ENCODE results near the gene ORM2. TPM values are rescaled to one million over a fixed set of nuclear protein-coding genes. Genes with fewer than 3 reads are reported as not detected.

Gene ORM2
- total and polyA plus RNA-seq, 2 donors (not counting 1 experiment from before 2014, with no cell fraction given): not detected

GRCh38 chr9:114308361-114308950 lies 21.2 kb upstream of the ORM2 start:
- H3K79me2 ChIP-seq (ENCODE audit: control insufficient read depth, insufficient read depth, low read length): no peaks in the 10 kb centered on the region
- no peaks in the 10 kb centered on the region for H3K9me3 ChIP-seq (ENCODE audit: control extremely low read depth in 1 of 3, control insufficient read depth in 2 of 3, insufficient read depth in 1 of 3, low read length in 2 of 3)
- H3K4me1 Mint-ChIP-seq: peaks cover 3% of the 10 kb centered on the region
- H3K27me3 ChIP-seq (replicated peaks in 1 of 4; ENCODE audit: control extremely low read depth in 1 of 4, control insufficient read depth in 3 of 4, insufficient read depth in 4 of 4, low read length in 3 of 4): peaks cover 0 to 6% (median 1%) of the 10 kb centered on the region in 4 experiments
- H4K20me1 ChIP-seq (ENCODE audit: control insufficient read depth, insufficient read depth, low read length, poor library complexity, severe bottlenecking): no peaks in the 10 kb centered on the region
- H3K27ac ChIP-seq (ENCODE audit: low read length in 2 of 2): no peak overlapping the region
- no peak overlapping the region for H3K4me3 Mint-ChIP-seq
- CTCF ChIA-PET: interaction anchor here (0.8 kb wide), 1 partner anchor 17 kb away, joined by 3 read pairs; no protein-coding TSS in a partner anchor
- no peak overlapping the region for H3K27ac Mint-ChIP-seq
- intact Hi-C loops (cut with micrococcal nuclease): no loop called here
- no peak overlapping the region for H2AFZ ChIP-seq (ENCODE audit: insufficient read depth, low read depth, low read length, poor library complexity, severe bottlenecking)
- H3K4me2 ChIP-seq (replicated peaks; ENCODE audit: low read depth, low read length, poor library complexity, severe bottlenecking): no peak overlapping the region
- peaks cover 4% of the 10 kb centered on the region for H3K27me3 Mint-ChIP-seq
- TF ChIP-seq EZH2 (IDR thresholded peaks at IDR 0.05; ENCODE audit: borderline replicate concordance, insufficient read depth, low read depth, low read length, poor library complexity, severe bottlenecking) (no peak), CTCF (IDR thresholded peaks at IDR 0.05) (no peak)
- no peaks in the 10 kb centered on the region for H3K9me3 Mint-ChIP-seq (ENCODE audit: insufficient read depth)
- DNase-seq (no peak), ATAC-seq (ENCODE audit: low read depth) (no peak)
- 95% methylated on average over 10 of the region's 13 CpGs for WGBS (ENCODE audit: insufficient coverage)
- POLR2A ChIA-PET: no interaction called here
- H3K4me3 ChIP-seq (ENCODE audit: control extremely low read depth in 1 of 5, extremely low read depth in 1 of 5, insufficient read depth in 1 of 5, low read depth in 2 of 5, low read length in 4 of 5): no peak overlapping the region
- no peak overlapping the region for H3K9ac ChIP-seq (ENCODE audit: low read length)
- peaks cover 0 to 6% of the 10 kb centered on the region in 2 donors for H3K4me1 ChIP-seq (ENCODE audit: control insufficient read depth in 2 of 2, insufficient read depth in 2 of 2, low read length in 2 of 2)
- no peaks in the 10 kb centered on the region for H3K36me3 ChIP-seq (replicated peaks in 1 of 2; ENCODE audit: control extremely low read depth in 1 of 2, control insufficient read depth in 1 of 2, extremely low read depth in 1 of 2, insufficient read depth in 2 of 2, low read length in 1 of 2)

- ATAC-seq (ENCODE audit: low read depth) (no peak), DNase-seq (no peak)
- 88% methylated on average over 5 of the region's 13 CpGs for WGBS (ENCODE audit: insufficient coverage)
- H3K4me1 Mint-ChIP-seq: peaks cover 3% of the 10 kb centered on the region
- intact Hi-C loops (cut with micrococcal nuclease): no loop called here
- H3K27ac Mint-ChIP-seq: no peak overlapping the region
- Histone ChIP-seq H3K27me3 (replicated peaks in 1 of 4; ENCODE audit: control extremely low read depth in 1 of 4, control insufficient read depth in 3 of 4, insufficient read depth in 4 of 4, low read length in 3 of 4) (peaks cover 0 to 6% (median 1%) of the 10 kb centered on the region in 4 experiments), H3K36me3 (replicated peaks in 1 of 2; ENCODE audit: control extremely low read depth in 1 of 2, control insufficient read depth in 1 of 2, extremely low read depth in 1 of 2, insufficient read depth in 2 of 2, low read length in 1 of 2) (no peaks in the 10 kb centered on the region), H3K4me3 (ENCODE audit: control extremely low read depth in 1 of 5, extremely low read depth in 1 of 5, insufficient read depth in 1 of 5, low read depth in 2 of 5, low read length in 4 of 5) (no peak overlapping the region), H3K9me3 (ENCODE audit: control extremely low read depth in 1 of 3, control insufficient read depth in 2 of 3, insufficient read depth in 1 of 3, low read length in 2 of 3) (peaks cover 0 to 3% (median 0%) of the 10 kb centered on the region in 3 donors), H3K4me2 (replicated peaks; ENCODE audit: low read depth, low read length, poor library complexity, severe bottlenecking) (no peak overlapping the region), H3K79me2 (ENCODE audit: control insufficient read depth, insufficient read depth, low read length) (no peaks in the 10 kb centered on the region), H3K4me1 (ENCODE audit: control insufficient read depth in 2 of 2, insufficient read depth in 2 of 2, low read length in 2 of 2) (peaks cover 0 to 6% of the 10 kb centered on the region in 2 donors), H4K20me1 (ENCODE audit: control insufficient read depth, insufficient read depth, low read length, poor library complexity, severe bottlenecking) (no peaks in the 10 kb centered on the region), H3K27ac (ENCODE audit: low read length in 2 of 2) (no peak overlapping the region), H2AFZ (ENCODE audit: insufficient read depth, low read depth, low read length, poor library complexity, severe bottlenecking) (no peak overlapping the region), H3K9ac (ENCODE audit: low read length) (no peak overlapping the region)
- no peak overlapping the region for H3K4me3 Mint-ChIP-seq
- ChIA-PET POLR2A (no interaction called here), CTCF (no interaction called here)
- H3K27me3 Mint-ChIP-seq: peaks cover 2% of the 10 kb centered on the region
- no peak for TF ChIP-seq CTCF (IDR thresholded peaks at IDR 0.05)
- no peak for TF ChIP-seq EZH2 (IDR thresholded peaks at IDR 0.05; ENCODE audit: borderline replicate concordance, insufficient read depth, low read depth, low read length, poor library complexity, severe bottlenecking)
- H3K9me3 Mint-ChIP-seq (ENCODE audit: insufficient read depth): no peaks in the 10 kb centered on the region
Measured at GRCh38 chr9:114309096-114309495, 20.6 kb upstream of the ORM2 start.
